ENCODE data around the gene DBNL. TPM values are rescaled to one million over a fixed set of nuclear protein-coding genes. Genes with fewer than 3 reads are reported as not detected.

Gene DBNL
- total RNA-seq, 1 donor from 2014 or later = 154 TPM

- no peak overlapping the region for H3K27ac Mint-ChIP-seq (ENCODE audit: unreplicated experiment)
- peaks cover 2% of the 10 kb centered on the region for H3K9me3 Mint-ChIP-seq (ENCODE audit: unreplicated experiment)
- peaks cover 4% of the 10 kb centered on the region for H3K27me3 Mint-ChIP-seq (ENCODE audit: unreplicated experiment)
- H3K4me3 Mint-ChIP-seq (ENCODE audit: unreplicated experiment) = no peak overlapping the region
- H3K4me1 Mint-ChIP-seq (ENCODE audit: low read depth, unreplicated experiment) = peaks cover 7% of the 10 kb centered on the region
- no peak for DNase-seq
- TF ChIP-seq, protein P1, sequence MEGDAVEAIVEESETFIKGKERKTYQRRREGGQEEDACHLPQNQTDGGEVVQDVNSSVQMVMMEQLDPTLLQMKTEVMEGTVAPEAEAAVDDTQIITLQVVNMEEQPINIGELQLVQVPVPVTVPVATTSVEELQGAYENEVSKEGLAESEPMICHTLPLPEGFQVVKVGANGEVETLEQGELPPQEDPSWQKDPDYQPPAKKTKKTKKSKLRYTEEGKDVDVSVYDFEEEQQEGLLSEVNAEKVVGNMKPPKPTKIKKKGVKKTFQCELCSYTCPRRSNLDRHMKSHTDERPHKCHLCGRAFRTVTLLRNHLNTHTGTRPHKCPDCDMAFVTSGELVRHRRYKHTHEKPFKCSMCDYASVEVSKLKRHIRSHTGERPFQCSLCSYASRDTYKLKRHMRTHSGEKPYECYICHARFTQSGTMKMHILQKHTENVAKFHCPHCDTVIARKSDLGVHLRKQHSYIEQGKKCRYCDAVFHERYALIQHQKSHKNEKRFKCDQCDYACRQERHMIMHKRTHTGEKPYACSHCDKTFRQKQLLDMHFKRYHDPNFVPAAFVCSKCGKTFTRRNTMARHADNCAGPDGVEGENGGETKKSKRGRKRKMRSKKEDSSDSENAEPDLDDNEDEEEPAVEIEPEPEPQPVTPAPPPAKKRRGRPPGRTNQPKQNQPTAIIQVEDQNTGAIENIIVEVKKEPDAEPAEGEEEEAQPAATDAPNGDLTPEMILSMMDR (IDR thresholded peaks at IDR 0.05; ENCODE audit: partially characterized antibody, unreplicated experiment) = no peak
- no peaks in the 10 kb centered on the region for H3K36me3 Mint-ChIP-seq (ENCODE audit: unreplicated experiment)
These were observed 50.5 kb downstream of the DBNL start for GRCh38 chr7:44094883-44095592.

DNA sequence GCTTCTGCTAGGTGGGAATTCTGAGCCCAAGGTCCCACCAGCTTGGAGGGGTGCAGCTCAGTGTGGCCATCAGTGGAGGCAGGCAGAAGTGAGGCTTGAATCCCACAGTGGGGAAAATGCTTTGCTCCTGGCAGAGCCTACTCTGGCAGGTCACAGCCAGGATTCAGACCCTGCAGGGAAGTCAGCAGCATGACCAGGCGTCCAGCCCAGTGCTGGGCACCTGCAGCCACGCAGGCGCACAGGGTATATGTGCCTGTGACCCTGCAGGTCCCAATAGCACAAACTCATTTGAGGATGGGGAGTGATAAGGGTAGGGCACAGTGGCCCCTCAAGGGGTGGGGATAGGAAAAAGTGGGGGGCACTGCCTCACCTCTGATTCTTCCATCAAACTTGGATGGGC, 51.3 kb downstream of the DBNL start:
- TF ChIP-seq, protein P1 (IDR thresholded peaks at IDR 0.05; ENCODE audit: partially characterized antibody, unreplicated experiment) = no peak
- Mint-ChIP-seq H3K27ac (ENCODE audit: unreplicated experiment) (no peak overlapping the region), H3K9me3 (ENCODE audit: unreplicated experiment) (peaks cover 2% of the 10 kb centered on the region), H3K27me3 (ENCODE audit: unreplicated experiment) (peaks cover 4% of the 10 kb centered on the region), H3K36me3 (ENCODE audit: unreplicated experiment) (no peaks in the 10 kb centered on the region), H3K4me1 (ENCODE audit: low read depth, unreplicated experiment) (peaks cover 10% of the 10 kb centered on the region), H3K4me3 (ENCODE audit: unreplicated experiment) (no peak overlapping the region)
- DNase-seq = no peak

DNA sequence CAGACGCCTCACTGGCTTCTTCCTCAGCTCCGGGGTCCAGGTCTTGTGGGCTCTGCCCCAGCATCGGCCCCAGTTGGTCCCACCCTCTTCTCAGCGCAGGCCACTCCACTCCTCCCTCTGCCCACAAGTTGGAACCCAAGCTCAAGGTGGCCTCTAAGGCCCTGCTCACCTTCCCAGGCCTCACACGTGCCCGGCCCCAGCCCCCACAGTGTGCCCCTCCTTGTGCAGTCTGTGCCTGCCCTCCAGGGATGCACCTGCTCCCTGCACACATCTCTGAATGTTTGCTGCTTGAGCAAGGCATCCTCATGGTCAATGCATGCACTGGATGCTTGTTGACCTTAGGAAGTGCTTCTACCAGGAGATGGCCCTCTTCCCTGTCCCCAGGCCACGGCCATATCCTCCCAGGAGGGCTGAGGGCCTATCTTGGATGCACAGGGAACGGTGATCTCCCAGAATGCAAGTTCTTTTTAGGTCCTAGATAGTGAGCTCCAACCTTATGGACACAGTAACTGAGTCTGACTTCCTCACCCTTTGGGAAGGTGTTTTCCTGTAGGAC, 51.9 kb downstream of the DBNL start:
- Mint-ChIP-seq H3K36me3 (ENCODE audit: unreplicated experiment) (no peaks in the 10 kb centered on the region), H3K4me1 (ENCODE audit: low read depth, unreplicated experiment) (peaks cover 10% of the 10 kb centered on the region), H3K9me3 (ENCODE audit: unreplicated experiment) (no peaks in the 10 kb centered on the region), H3K27ac (ENCODE audit: unreplicated experiment) (no peak overlapping the region), H3K27me3 (ENCODE audit: unreplicated experiment) (peaks cover 4% of the 10 kb centered on the region), H3K4me3 (ENCODE audit: unreplicated experiment) (no peak overlapping the region)
- no peak for DNase-seq
- TF ChIP-seq, protein P1 (IDR thresholded peaks at IDR 0.05; ENCODE audit: partially characterized antibody, unreplicated experiment) = no peak

GRCh38 chr7:44097064-44097932, 52.8 kb downstream of the DBNL start:
- H3K36me3 Mint-ChIP-seq (ENCODE audit: unreplicated experiment) = no peaks in the 10 kb centered on the region
- H3K4me1 Mint-ChIP-seq (ENCODE audit: low read depth, unreplicated experiment) = peaks cover 9% of the 10 kb centered on the region
- TF ChIP-seq, protein P1 (IDR thresholded peaks at IDR 0.05; ENCODE audit: partially characterized antibody, unreplicated experiment) = no peak
- H3K27ac Mint-ChIP-seq (ENCODE audit: unreplicated experiment) = no peak overlapping the region
- no peaks in the 10 kb centered on the region for H3K9me3 Mint-ChIP-seq (ENCODE audit: unreplicated experiment)
- peaks cover under 1% of the 10 kb centered on the region for H3K27me3 Mint-ChIP-seq (ENCODE audit: unreplicated experiment)
- H3K4me3 Mint-ChIP-seq (ENCODE audit: unreplicated experiment) = no peak overlapping the region
- DNase-seq = no peak

Data from glutamatergic neuron (in vitro differentiated cells).